ENCODE results near the gene NELFE.
A peak's percentile ranks its signal among the peaks of the same experiment; 100 is the strongest.

Gene NELFE

DNA sequence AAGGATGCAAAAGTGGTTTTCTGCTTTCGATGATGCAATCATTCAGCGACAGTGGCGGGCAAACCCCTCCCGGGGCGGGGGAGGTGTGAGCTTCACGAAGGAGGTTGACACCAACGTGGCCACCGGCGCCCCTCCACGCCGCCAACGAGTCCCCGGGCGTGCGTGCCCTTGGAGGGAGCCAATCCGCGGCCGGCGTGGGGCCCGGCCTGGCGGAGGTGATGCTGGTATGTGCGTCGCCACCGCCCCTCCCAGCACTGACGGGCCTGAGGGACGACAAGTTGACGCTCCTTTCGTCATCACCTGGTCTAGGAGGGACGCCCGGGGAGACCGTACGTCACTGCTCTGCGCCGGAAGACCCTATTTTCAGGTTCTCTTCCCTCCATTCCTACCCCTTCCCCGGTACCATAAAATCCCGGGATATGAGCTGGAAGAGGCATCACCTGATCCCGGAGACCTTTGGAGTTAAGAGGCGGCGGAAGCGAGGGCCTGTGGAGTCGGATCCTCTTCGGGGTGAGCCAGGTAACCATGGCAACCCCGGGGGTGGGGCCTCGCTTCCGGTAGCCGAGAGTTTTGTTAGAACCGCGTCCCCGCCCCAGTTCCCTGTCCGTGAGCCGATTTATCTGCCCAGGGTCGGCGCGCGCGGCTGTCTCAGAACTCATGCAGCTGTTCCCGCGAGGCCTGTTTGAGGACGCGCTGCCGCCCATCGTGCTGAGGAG, 13.4 kb upstream of the NELFE start, which contains the start of gene DXO:
DXO (minus strand) TSS at position 146 of the 716 bp plus-strand sequence. CDS start 463 bp downstream, outside the sequence.
- DNase-seq: peak; percentile 85

GRCh38 chr6:31971279-31971992, 12.7 kb upstream of the NELFE start:
- no peak for DNase-seq

DNA sequence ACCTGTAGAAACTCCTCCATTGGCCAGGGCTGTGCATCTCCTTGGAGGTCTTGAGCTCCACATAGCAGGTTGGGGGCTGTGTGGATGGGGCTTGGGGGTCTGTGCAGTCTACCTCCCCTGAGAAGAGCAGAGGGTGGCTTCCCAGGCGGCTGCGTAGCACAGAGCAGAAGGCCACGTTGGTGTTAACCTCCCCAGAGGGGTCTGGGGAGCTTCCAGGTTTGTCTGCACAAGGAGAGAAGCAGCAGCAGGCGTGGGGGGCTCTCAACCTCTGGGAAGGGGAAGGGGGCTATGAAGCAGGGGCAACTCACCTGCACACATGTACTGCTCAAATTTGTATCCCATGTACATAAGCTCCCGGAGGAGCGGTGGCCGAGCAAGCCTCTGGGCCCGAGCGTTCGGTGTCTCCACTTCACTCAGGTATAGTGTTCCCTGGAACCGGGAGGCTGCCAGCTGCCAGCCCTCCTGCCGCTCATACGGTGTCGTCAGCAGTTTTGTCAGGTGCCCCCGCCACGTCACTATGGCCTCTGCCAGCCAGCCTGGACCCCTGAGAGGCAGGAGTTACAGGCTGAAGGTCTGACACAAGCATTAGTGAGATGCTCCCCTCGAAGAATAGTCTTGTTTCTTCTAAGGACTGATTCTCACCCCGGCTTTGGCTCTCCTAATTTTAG, 12.0 kb upstream of the NELFE start:
- DNase-seq: no peak

- DNase-seq: no peak
Observed at GRCh38 chr6:31969712-31970603, 11.2 kb upstream of the NELFE start.

DNA sequence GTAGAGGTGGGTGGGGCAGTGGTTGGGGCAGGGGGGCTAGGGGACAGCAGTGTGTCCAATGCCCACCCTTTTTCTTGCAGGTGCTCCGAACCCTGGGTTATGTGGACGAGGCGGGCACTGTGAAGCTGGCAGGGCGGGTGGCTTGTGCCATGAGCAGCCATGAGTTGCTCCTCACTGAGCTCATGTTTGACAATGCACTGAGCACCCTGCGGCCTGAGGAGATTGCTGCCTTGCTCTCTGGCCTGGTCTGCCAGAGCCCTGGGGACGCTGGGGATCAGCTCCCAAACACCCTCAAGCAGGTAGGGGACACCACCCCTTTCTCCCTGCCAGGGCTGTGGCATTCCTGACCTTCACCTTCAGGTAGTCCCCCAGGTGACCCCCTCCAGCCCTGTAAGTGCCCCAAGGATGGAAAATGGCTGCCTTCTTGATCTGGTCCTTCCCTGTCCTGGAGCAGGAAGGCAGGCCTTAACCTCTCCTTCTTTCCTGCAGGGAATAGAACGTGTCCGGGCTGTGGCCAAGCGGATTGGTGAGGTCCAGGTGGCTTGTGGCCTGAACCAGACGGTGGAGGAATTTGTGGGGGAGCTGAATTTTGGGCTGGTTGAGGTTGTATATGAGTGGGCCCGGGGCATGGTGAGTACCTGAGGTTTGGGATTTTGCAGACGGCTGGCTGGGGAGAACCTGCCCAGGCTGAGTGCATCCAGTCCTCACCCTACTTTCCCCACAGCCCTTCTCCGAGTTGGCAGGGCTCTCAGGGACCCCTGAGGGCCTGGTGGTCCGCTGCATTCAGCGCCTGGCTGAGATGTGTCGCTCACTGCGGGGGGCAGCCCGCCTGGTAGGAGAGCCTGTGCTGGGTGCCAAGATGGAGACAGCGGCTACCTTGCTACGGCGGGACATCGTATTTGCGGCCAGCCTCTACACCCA, 10.3 kb upstream of the NELFE start:
- DNase-seq: no peak

- no peak for DNase-seq
Observed at GRCh38 chr6:31968326-31968725, 9.6 kb upstream of the NELFE start.

DNA sequence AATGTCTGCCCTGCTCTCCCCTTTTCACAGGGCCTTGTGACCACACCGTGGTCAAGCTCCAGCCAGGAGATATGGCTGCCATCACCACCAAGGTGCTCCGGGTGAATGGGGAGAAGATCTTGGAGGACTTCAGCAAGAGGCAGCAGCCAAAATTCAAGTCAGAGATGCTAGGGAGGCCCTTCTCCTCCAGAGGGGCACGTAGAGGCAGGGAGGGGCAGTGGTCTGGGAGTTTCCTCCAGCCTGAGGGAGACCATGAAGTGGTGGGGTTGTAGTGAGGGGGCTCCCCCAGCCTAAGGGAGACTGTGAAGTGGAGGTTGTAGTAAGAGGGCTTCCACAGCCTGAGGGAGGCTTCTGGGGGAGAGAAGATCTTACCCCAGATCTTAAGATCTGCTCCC, 9.2 kb upstream of the NELFE start:
- DNase-seq: no peak

- no peak for DNase-seq
Observed at GRCh38 chr6:31966997-31967925, 8.5 kb upstream of the NELFE start.

DNA sequence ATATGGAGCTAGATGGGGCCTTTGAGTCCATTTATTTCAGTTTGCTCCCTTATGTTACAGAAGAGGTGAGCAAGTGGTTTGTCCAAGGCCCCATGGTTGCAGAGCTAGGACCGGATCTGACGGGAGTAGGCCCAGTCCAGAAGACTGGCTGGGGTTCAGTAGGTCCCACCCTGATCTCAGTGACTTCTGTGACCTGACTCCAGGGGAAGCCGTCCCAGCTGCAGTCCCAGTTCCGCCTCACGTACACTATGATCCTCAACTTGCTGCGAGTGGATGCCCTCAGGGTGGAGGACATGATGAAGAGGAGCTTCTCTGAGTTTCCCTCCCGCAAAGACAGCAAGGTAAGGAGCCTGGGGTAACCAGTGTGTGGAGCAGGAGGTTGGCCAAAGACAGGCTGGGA, 7.7 kb upstream of the NELFE start:
- no peak for DNase-seq

DNA sequence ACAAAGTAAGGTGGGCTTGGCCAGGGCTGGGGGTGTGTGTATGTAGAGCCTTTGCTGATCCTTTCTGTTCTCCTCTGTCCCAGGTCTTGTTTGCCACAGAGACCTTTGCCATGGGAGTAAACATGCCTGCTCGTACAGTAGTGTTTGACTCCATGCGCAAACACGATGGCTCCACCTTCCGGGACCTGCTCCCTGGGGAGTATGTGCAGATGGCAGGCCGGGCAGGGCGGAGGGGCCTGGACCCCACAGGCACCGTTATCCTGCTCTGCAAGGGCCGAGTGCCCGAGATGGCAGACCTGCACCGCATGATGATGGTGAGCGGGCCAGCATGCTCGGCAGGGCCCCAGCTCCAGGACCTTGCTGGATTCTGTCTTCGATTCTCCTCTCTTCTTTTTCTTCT, 6.9 kb upstream of the NELFE start:
- DNase-seq: no peak

- no peak for DNase-seq
Observed at GRCh38 chr6:31963921-31964320, 5.2 kb upstream of the NELFE start.

DNA sequence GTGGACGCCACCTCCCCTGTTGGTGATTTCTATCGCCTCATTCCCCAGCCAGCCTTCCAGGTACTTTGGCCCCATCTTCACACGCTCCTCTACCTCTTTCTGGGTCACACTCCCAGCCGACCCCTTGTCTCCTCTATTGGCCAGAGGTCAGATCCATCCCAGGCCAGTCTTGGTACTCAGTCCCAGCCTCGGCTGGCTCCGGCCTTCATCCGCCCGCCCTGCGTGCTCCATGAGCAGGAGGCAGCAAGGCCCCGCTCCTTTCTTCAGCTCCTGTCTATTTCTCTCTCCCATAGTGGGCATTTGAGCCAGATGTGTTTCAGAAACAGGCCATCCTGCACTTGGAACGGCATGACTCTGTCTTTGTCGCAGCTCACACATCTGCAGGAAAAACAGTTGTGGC, 2.8 kb upstream of the NELFE start:
- DNase-seq: no peak

DNA sequence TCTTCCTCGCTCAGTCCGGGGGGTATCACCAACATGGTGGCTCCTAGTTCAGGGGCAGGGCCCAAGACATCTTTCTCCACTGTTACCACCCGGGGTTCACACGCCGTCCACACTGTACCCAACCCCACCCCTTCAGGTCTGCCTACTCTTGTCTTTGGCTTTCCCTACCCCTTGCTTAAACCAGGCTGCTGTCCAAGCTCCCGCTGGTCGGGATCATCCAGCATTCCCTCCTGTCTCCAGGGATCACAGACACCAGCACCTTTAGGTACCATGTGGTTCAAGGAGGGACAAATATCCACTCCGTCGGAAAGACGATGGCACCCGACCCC, 395 bp downstream of the NELFE start:
- DNase-seq: no peak

DNA sequence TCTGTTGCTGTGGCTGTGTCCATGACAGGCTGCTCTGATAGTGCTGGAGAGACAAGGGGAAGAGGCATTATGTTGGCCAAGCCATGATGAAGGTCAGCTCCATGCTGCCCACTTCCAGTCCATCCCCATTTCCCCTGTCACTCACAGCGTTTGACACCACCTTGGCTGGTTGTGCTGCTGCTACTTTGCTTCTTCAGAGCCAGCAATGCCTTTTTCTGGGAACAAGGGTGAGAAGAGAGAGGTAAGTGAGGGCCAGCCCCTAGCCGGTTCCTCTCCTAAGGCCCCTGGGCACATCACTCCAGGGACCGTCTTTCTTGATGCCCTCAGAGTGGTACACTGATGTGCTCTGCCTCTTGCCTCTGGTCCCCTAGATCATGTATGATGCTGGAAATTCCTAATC, 2.0 kb downstream of the NELFE start:
- no peak for DNase-seq

DNA sequence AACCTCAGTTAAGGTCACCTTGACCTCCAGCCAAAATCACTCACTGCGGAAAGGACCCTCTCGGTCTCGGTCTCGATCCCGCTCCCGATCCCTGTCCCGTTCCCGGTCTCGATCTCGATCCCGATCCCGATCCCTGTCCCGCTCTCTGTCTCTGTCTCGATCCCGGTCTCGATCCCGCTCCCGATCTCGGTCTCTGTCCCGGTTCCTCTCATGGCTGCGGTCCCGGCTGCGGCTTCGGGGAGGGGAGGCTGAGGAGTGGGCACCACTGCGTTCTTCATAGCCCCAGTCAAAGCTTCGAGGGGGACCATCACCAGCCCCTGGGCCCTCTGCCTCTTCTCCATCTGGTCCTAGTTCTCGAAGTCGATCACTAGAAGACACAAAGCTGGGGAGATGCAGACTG, 4.3 kb downstream of the NELFE start:
- DNase-seq: no peak

- DNase-seq: no peak
Observed at GRCh38 chr6:31952890-31953289, 5.9 kb downstream of the NELFE start.

- DNase-seq: no peak
Observed at GRCh38 chr6:31952140-31952805, 6.5 kb downstream of the NELFE start.

DNA sequence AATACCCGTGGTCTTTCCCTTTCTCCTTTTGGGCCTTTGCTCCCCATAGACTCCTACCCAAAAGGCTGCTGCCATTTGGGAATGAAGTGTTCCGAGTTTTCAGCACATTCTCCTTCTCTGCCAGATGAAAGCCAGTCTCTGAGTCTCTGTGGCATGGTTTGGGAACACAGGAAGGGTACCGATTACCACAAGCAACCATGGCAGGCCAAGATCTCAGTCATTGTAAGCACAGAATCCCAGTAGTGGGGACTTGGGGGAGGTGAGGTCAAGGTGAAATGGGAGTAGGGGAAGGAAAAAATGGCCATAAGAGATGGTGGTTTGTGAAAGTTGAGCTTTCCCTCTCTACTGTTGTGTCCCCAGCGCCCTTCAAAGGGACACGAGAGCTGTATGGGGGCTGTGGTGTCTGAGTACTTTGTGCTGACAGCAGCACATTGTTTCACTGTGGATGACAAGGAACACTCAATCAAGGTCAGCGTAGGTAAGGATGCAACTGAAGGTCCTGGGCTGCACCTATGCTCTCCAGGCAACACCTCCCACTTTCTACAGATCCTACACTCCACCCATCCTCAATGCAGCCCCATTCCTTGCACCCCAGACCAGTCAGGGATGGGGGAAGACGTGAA, 8.7 kb downstream of the NELFE start:
- DNase-seq: no peak

GRCh38 chr6:31948753-31949413, 9.9 kb downstream of the NELFE start:
- DNase-seq: no peak
